Thyroid gland (tissue), 4 donors: ENCODE data around the gene RTP5.

ENCODE experiments used
- POLR2A ChIP-seq, 2 donors: fragments of 450-650 bp; IDR thresholded peaks; one replicate each; pipeline ENCODE4 v1.6.1; 2017; ENCODE audit warnings: antibody characterized with exemption in 2 of 2, mild to moderate bottlenecking in 2 of 2, moderate library complexity in 1 of 2
- TF ChIP-seq, protein P1 (sequence below), 6 experiments: fragments of 200-600 bp in 3 of 6; fragments of 450-650 bp in 3 of 6; sonication (generic) in 3 of 6; IDR thresholded peaks; one replicate each; pipeline ENCODE4 v1.5.1; 2016 to 2019; ENCODE audit warnings: antibody characterized with exemption in 6 of 6, mild to moderate bottlenecking in 2 of 6, inconsistent platforms in 1 of 6, moderate library complexity in 1 of 6

DNA sequence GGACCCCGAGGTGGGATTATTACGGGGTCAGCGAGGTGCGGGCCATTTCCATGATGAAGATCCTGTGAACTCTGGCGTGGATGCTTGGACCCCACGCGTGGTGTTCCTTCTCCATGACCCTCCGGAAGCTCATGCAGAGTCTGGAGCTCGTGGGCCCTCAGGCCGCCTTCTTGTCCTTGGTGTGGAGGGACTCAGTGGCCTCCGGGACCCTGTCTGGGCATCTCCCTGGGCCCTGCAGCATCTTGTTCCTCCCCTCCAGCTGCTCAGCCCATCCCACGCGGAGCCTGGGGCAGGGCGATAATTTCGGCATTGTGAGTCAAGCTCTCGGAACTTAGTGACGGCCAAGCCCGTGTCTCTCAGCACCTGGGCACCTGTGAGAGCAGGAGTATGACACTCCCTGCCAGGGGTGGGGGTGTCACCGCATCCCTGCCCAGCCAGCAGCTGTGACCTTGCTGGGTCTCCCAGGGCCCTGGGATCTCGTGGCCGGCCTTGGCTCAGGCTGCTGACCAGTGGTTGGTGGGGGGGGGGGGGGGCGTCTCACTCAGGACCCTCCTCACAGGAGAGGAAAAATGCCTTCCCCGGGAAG is 24.6 kb downstream of the RTP5 start:
- TF ChIP-seq, protein P1, sequence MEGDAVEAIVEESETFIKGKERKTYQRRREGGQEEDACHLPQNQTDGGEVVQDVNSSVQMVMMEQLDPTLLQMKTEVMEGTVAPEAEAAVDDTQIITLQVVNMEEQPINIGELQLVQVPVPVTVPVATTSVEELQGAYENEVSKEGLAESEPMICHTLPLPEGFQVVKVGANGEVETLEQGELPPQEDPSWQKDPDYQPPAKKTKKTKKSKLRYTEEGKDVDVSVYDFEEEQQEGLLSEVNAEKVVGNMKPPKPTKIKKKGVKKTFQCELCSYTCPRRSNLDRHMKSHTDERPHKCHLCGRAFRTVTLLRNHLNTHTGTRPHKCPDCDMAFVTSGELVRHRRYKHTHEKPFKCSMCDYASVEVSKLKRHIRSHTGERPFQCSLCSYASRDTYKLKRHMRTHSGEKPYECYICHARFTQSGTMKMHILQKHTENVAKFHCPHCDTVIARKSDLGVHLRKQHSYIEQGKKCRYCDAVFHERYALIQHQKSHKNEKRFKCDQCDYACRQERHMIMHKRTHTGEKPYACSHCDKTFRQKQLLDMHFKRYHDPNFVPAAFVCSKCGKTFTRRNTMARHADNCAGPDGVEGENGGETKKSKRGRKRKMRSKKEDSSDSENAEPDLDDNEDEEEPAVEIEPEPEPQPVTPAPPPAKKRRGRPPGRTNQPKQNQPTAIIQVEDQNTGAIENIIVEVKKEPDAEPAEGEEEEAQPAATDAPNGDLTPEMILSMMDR (IDR thresholded peaks at IDR 0.05): no peak
- no peak for TF ChIP-seq POLR2A (IDR thresholded peaks at IDR 0.05)
